Uterus (tissue), 4 donors: ENCODE results near the gene PRKCE. TPM values are rescaled to one million over a fixed set of nuclear protein-coding genes. Genes with fewer than 3 reads are reported as not detected.
A peak's percentile ranks its signal among the peaks of the same experiment; 100 is the strongest.

Experiments used
- DNase-seq, 2 donors: peaks; one replicate each; pipeline ENCODE4 v3.0.0-alpha.2; 2019 to 2020
- H3K27ac ChIP-seq, 2 donors: fragments of 200-600 bp; sonication (generic); 1 replicate in 1 of 2; 2 replicates in 1 of 2; pipeline ENCODE4 v1.5.1; 2016 to 2018
- H3K27me3 ChIP-seq, 2 donors: fragments of 200-600 bp; sonication (generic); one replicate each; pipeline ENCODE4 v1.5.1; 2018 to 2019; ENCODE audit warnings: control low read depth in 1 of 2
- H3K36me3 ChIP-seq, 2 donors: fragments of 200-600 bp; sonication (generic); one replicate each; pipeline ENCODE4 v1.5.1; 2019; ENCODE audit warnings: control low read depth in 1 of 2
- H3K4me1 ChIP-seq, 2 donors: fragments of 200-600 bp; sonication (generic); one replicate each; pipeline ENCODE4 v1.5.1; 2018 to 2019; ENCODE audit warnings: control low read depth in 1 of 2
- H3K4me3 ChIP-seq, 2 donors: fragments of 200-600 bp; sonication (generic); 1 replicate in 1 of 2; 2 replicates in 1 of 2; pipeline ENCODE4 v1.5.1; 2018 to 2019; ENCODE audit warnings: mild to moderate bottlenecking in 1 of 2
- H3K9me3 ChIP-seq, 2 donors: fragments of 200-600 bp; sonication (generic); one replicate each; pipeline ENCODE4 v1.5.1; 2019; ENCODE audit warnings: control low read depth in 1 of 2
- POLR2A ChIP-seq, 2 donors: fragments of 450-650 bp; IDR thresholded peaks; one replicate each; pipeline ENCODE4 v1.6.1; 2016; ENCODE audit warnings: antibody characterized with exemption in 2 of 2, mild to moderate bottlenecking in 1 of 2, moderate library complexity in 1 of 2
- intact Hi-C: fragments of 100-400 bp; cut with DNase I; formaldehyde crosslinking; loops from one replicate; pipeline ENCODE4 v1.15.1; 2023; ENCODE audit warnings: low total_unique reads
- total RNA-seq, 4 donors: library from RNA; depleted of rRNA in 3 of 4; stranded (reverse); fragments of >200 nt in 3 of 4; gene quantifications; one replicate each; pipeline versions ENCODE4 v1.1.0 to v1.2.4, GENCODE V29; 2014 to 2023
- TF ChIP-seq, protein P1 (sequence below), 4 experiments: fragments of 200-600 bp in 2 of 4; fragments of 450-650 bp in 2 of 4; sonication (generic) in 2 of 4; IDR thresholded peaks; one replicate each; pipeline ENCODE4 v1.5.1; 2016 to 2019; ENCODE audit warnings: antibody characterized with exemption in 4 of 4, mild to moderate bottlenecking in 2 of 4, moderate library complexity in 1 of 4
- donor health status: DM: yes; HTN: yes; CAD: no.

Gene PRKCE
- total RNA-seq, 4 donors from 2014 or later, result 3.8 to 47.6 (median 14.2) TPM

DNA sequence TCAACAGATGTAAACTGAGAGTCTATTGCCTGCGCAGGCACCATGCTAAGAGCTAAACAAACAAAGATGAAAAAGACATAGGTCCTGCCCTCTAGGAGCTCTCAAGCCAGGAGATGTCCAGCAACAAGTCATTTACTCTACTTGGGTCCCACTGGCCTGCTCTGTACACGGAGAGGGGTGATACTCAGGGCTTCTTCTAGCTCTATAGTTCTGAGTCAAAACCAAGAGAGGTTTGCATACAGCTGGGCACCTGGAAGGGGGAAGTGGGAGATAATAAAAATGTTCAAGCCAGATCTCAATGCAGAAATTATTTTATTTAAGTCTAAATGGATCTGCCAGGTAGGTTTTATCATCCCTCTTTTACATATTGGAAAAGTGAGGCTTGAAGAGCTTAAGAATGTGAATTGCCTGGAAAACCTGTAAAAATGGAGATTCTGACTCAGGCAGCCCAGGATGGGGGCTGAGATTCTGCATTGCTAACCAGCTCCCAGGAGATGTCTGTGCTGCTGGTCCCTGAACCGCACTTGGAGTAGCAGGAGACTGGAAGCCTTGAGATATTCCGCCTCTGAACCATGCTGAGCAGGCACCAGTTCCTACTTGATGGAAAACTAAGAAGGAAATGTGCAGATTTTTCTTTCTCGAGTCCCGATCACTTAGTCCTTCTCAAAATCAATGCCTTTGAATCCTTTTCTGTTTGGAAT, 201.1 kb downstream of the PRKCE start:
- TF ChIP-seq, protein P1, sequence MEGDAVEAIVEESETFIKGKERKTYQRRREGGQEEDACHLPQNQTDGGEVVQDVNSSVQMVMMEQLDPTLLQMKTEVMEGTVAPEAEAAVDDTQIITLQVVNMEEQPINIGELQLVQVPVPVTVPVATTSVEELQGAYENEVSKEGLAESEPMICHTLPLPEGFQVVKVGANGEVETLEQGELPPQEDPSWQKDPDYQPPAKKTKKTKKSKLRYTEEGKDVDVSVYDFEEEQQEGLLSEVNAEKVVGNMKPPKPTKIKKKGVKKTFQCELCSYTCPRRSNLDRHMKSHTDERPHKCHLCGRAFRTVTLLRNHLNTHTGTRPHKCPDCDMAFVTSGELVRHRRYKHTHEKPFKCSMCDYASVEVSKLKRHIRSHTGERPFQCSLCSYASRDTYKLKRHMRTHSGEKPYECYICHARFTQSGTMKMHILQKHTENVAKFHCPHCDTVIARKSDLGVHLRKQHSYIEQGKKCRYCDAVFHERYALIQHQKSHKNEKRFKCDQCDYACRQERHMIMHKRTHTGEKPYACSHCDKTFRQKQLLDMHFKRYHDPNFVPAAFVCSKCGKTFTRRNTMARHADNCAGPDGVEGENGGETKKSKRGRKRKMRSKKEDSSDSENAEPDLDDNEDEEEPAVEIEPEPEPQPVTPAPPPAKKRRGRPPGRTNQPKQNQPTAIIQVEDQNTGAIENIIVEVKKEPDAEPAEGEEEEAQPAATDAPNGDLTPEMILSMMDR (IDR thresholded peaks at IDR 0.05), result no peak
- TF ChIP-seq POLR2A (IDR thresholded peaks at IDR 0.05), result no peak
- no peaks in the 10 kb centered on the region for H3K9me3 ChIP-seq
- H3K4me3 ChIP-seq, result no peak overlapping the region
- H3K36me3 ChIP-seq, result no peaks in the 10 kb centered on the region
- intact Hi-C loops, result loop anchor here (5.0 kb wide), 1 partner anchor 65 kb away; no protein-coding TSS in a partner anchor
- no peak overlapping the region for H3K27ac ChIP-seq
- no peaks in the 10 kb centered on the region for H3K4me1 ChIP-seq
- no peak for DNase-seq
- no peaks in the 10 kb centered on the region for H3K27me3 ChIP-seq

DNA sequence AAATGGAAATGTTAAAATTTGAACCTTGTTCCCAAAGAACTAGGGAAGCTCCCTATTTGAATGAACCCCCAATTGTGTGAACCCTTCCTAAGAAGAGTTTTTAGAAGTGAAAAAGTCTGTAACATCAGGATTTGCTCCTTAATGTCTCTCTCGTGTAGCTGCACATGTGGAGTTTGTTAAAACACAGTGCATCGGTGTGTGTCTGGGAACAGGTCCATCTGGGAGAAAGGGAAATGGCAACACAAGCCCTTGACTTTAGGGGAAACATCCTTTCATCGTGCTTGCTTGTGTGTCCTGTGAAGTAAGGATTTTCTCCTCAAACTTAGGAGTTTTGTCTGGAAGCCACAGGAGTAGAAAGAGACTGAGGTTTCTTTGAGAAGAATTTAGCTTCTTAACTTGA, 203.9 kb downstream of the PRKCE start:
- peak overlapping the region; percentile 30 to 56 for H3K27ac ChIP-seq
- no peaks in the 10 kb centered on the region for H3K36me3 ChIP-seq
- DNase-seq, result no peak
- no peaks in the 10 kb centered on the region for H3K27me3 ChIP-seq
- H3K4me1 ChIP-seq, result no peaks in the 10 kb centered on the region
- TF ChIP-seq POLR2A (IDR thresholded peaks at IDR 0.05), result no peak
- TF ChIP-seq, protein P1 (IDR thresholded peaks at IDR 0.05), result no peak
- H3K9me3 ChIP-seq, result no peaks in the 10 kb centered on the region
- no peak overlapping the region for H3K4me3 ChIP-seq
- intact Hi-C loops, result no loop called here

DNA sequence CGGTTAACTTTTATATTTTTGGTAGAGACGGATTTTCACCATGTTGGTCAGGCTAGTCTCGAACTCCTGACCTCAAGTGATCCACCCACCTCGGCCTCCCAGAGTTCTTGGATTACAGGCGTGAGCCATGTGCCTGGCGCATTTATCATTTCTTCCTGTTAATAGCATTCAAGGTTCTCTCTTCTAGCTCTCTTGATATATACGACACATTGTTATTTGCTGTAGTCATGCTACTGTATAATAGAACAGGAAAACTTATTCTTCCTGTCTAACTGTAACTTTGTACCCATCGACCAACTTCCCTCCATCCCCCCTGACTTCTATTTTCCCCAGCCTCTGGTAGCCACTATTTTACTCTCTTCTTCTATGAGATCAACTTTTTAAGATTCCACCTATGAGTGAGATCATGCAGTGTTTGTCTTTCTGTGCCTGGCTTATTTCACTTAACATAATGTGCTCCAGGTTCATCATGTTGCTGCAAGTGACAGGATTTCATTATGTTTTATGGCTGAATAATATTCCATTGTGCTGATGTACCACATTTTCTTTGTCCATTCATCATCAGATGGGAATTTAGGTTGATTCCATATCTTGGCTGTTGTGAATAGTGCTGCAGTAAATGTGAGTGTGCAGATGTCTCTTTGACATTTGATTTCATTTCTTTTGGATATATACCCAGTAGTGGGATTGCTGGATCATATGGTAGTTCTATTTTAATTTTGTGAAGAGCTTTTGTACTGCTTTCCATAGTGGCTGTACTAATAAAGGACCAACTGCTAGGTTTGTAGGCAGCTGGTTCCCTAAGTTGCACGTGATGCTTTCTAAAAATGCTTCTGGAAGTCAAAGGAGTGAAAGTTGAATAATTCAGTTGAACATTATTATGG, 205.2 kb downstream of the PRKCE start:
- Histone ChIP-seq H3K36me3 (no peaks in the 10 kb centered on the region), H3K27ac (peak overlapping the region; percentile 56 to 58), H3K9me3 (no peaks in the 10 kb centered on the region), H3K4me3 (no peak overlapping the region), H3K4me1 (no peaks in the 10 kb centered on the region), H3K27me3 (no peaks in the 10 kb centered on the region)
- no peak for DNase-seq
- intact Hi-C loops, result no loop called here
- TF ChIP-seq, protein P1 (IDR thresholded peaks at IDR 0.05), result no peak
- no peak for TF ChIP-seq POLR2A (IDR thresholded peaks at IDR 0.05)

DNA sequence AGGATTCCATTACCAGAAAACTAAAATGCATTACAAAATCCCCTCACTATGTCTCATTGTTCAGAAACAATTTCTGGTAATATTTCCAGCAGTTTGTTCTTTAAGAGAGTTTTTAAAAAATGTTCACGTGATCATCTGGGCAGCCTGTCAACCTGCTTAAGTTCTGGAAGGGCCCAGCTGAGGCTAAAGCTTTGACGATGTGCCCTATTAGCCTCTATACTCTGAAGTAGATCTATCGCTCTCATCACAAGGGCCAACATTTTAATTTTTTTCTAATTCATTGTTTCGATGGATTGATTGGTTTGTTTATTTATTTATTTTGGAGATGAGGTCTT, 205.8 kb downstream of the PRKCE start:
- H3K27ac ChIP-seq, result peak overlapping the region; percentile 56 to 58
- H3K4me3 ChIP-seq, result no peak overlapping the region
- no peak for TF ChIP-seq POLR2A (IDR thresholded peaks at IDR 0.05)
- TF ChIP-seq, protein P1 (IDR thresholded peaks at IDR 0.05), result no peak
- intact Hi-C loops, result no loop called here
- no peaks in the 10 kb centered on the region for H3K4me1 ChIP-seq
- no peaks in the 10 kb centered on the region for H3K9me3 ChIP-seq
- no peak for DNase-seq
- H3K27me3 ChIP-seq, result no peaks in the 10 kb centered on the region
- no peaks in the 10 kb centered on the region for H3K36me3 ChIP-seq
